ENCODE measurements around the gene TM9SF3.

Gene TM9SF3

DNA sequence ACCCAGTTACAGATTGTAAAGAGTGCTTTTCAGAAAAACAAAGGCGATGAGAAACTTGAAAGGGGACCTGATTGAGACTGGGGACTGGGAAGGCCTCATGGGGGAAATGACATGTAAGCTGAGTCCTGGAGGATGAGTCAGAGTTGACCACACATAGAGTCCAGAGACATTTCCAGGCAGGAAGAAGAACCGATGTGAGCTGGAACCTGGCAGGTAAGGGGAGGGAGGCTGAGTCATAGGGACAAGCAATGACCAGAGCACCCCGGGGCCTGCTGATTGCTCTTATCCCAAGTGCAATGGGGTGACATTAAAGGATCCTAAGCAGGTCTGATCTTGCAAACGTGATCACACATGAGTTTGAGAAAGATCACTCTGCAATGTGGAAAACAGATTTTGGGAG lies 84.8 kb downstream of the TM9SF3 start:
- H3K27me3 ChIP-seq (ENCODE audit: control insufficient read depth in 5 of 5, insufficient read depth in 4 of 5, low read length in 5 of 5), result peaks cover 0 to 5% (median 0%) of the 10 kb centered on the region in 5 donors
- no peak overlapping the region for H3K4me3 ChIP-seq (ENCODE audit: low read depth in 1 of 5, low read length in 5 of 5)
- H3K9ac ChIP-seq (ENCODE audit: low read length in 5 of 5), result no peak overlapping the region
- H3K9me3 ChIP-seq (ENCODE audit: control insufficient read depth in 5 of 5, low read length in 5 of 5), result no peaks in the 10 kb centered on the region
- H3K4me1 ChIP-seq (ENCODE audit: control insufficient read depth in 5 of 5, insufficient read depth in 5 of 5, low read length in 5 of 5), result no peaks in the 10 kb centered on the region
- no peak overlapping the region for H3K27ac ChIP-seq (ENCODE audit: low read depth, low read length)
- H3K36me3 ChIP-seq (ENCODE audit: control insufficient read depth in 5 of 5, insufficient read depth in 5 of 5, low read length in 5 of 5), result no peaks in the 10 kb centered on the region

DNA sequence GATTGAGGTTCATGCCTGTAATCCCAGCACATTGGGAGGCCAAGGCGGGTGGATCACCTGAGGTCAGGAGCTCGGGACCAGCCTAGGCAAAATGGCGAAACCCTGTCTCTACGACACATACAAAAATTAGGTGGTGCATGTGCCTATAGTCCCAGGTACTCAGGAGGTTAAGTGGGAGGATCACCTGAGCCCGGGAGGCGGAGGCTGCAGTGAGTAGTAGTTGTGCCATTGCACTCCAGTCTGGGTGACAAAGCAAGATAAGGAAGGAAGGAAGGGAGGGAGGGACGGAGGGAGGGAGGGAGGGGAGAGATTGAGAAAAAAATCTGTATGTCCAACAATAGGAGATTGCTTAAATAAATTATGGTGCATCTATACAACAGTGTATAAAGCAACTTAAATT lies 86.3 kb downstream of the TM9SF3 start:
- H3K9me3 ChIP-seq (ENCODE audit: control insufficient read depth in 5 of 5, low read length in 5 of 5), result no peaks in the 10 kb centered on the region
- H3K27ac ChIP-seq (ENCODE audit: low read depth, low read length), result no peak overlapping the region

DNA sequence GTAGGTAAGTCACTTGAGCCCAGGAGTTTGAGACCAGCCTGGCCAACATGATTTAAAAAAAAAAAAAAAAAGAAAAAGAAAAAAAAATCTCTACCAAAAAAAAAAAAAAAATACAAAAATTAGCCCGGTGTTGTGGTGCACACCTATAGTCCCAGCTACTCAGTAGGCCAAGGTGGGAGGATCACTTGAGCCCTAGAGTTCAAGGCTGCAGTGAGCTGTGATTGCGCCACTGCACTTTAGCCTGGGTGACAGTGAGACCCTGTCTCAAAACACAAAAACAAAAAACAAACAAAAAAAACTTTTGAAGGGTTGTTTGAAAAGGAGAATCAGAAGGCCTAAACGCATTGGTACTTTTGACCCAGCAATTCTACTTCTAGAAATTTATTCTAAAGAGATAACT lies 86.8 kb downstream of the TM9SF3 start:
- Histone ChIP-seq H3K27me3 (ENCODE audit: control insufficient read depth in 5 of 5, insufficient read depth in 4 of 5, low read length in 5 of 5) (peaks cover 0 to 5% (median 0%) of the 10 kb centered on the region in 5 donors), H3K9me3 (ENCODE audit: control insufficient read depth in 5 of 5, low read length in 5 of 5) (no peaks in the 10 kb centered on the region), H3K9ac (ENCODE audit: low read length in 5 of 5) (no peak overlapping the region), H3K36me3 (ENCODE audit: control insufficient read depth in 5 of 5, insufficient read depth in 5 of 5, low read length in 5 of 5) (no peaks in the 10 kb centered on the region), H3K4me3 (ENCODE audit: low read depth in 1 of 5, low read length in 5 of 5) (no peak overlapping the region), H3K4me1 (ENCODE audit: control insufficient read depth in 5 of 5, insufficient read depth in 5 of 5, low read length in 5 of 5) (no peaks in the 10 kb centered on the region), H3K27ac (ENCODE audit: low read depth, low read length) (no peak overlapping the region)

More for the DNA sequence above, 86.3 kb downstream of the TM9SF3 start:
- no peak overlapping the region for H3K9ac ChIP-seq (ENCODE audit: low read length in 5 of 5)
- peaks cover 0 to 5% (median 0%) of the 10 kb centered on the region in 5 donors for H3K27me3 ChIP-seq (ENCODE audit: control insufficient read depth in 5 of 5, insufficient read depth in 4 of 5, low read length in 5 of 5)
- H3K36me3 ChIP-seq (ENCODE audit: control insufficient read depth in 5 of 5, insufficient read depth in 5 of 5, low read length in 5 of 5), result no peaks in the 10 kb centered on the region
- no peak overlapping the region for H3K4me3 ChIP-seq (ENCODE audit: low read depth in 1 of 5, low read length in 5 of 5)
- H3K4me1 ChIP-seq (ENCODE audit: control insufficient read depth in 5 of 5, insufficient read depth in 5 of 5, low read length in 5 of 5), result no peaks in the 10 kb centered on the region

DNA sequence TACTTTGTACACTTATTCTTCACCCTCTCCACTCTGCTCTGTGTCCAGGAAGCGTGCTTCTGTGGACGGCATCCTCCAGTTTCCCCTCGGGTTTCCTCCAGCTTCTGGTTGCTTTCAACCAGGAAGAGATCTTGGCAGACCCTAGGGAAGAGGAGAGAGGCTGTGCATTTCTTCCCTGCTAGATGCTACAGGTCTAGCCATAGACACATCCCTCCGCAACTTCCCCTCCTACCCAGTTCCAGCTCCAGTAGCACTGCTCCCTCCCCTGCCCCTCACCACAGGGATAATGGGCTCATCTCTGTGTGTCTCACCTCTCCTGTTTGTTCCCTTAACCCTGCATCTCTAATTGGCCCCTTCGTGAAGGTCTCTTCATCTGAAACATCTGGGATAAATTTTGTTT lies 89.4 kb downstream of the TM9SF3 start:
- Histone ChIP-seq H3K27ac (ENCODE audit: low read depth, low read length) (no peak overlapping the region), H3K4me3 (ENCODE audit: low read depth in 1 of 5, low read length in 5 of 5) (no peak overlapping the region), H3K36me3 (ENCODE audit: control insufficient read depth in 5 of 5, insufficient read depth in 5 of 5, low read length in 5 of 5) (no peaks in the 10 kb centered on the region), H3K9me3 (ENCODE audit: control insufficient read depth in 5 of 5, low read length in 5 of 5) (no peaks in the 10 kb centered on the region), H3K4me1 (ENCODE audit: control insufficient read depth in 5 of 5, insufficient read depth in 5 of 5, low read length in 5 of 5) (no peaks in the 10 kb centered on the region), H3K27me3 (ENCODE audit: control insufficient read depth in 5 of 5, insufficient read depth in 4 of 5, low read length in 5 of 5) (no peaks in the 10 kb centered on the region), H3K9ac (ENCODE audit: low read length in 5 of 5) (no peak overlapping the region)

DNA sequence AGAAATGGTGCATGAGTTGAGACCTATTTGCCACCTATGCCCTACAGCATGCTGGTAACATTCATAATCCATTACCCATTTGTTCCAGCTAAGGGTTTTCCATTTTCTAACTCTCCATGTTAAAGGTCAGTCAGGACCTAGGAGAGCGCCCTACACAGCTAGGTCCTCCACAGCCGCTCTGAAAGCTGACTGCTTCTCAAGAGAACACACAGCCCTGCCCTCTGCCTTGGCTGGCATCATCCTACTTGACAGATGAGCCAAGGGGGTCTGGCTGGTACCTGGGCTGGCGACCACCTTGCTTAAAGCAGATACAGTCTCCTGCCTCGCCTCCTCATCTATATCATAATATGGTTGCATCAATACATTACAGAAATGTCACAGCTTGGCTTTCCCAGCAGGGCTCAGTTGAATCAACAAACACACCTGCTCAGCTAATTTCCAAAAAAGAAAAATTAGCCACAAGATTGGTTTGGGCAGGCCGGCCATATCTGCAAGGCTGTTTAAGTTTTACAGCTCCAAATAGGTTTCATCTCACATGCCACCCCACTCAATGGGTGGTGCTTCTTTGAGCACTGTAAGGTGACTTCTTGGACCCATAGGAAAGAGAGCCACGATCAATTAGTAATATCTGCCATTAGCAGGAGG lies 90.4 kb downstream of the TM9SF3 start:
- Histone ChIP-seq H3K27ac (ENCODE audit: low read depth, low read length) (no peak overlapping the region), H3K9ac (ENCODE audit: low read length in 5 of 5) (no peak overlapping the region), H3K4me1 (ENCODE audit: control insufficient read depth in 5 of 5, insufficient read depth in 5 of 5, low read length in 5 of 5) (no peaks in the 10 kb centered on the region), H3K36me3 (ENCODE audit: control insufficient read depth in 5 of 5, insufficient read depth in 5 of 5, low read length in 5 of 5) (no peaks in the 10 kb centered on the region), H3K4me3 (ENCODE audit: low read depth in 1 of 5, low read length in 5 of 5) (no peak overlapping the region), H3K9me3 (ENCODE audit: control insufficient read depth in 5 of 5, low read length in 5 of 5) (no peaks in the 10 kb centered on the region), H3K27me3 (ENCODE audit: control insufficient read depth in 5 of 5, insufficient read depth in 4 of 5, low read length in 5 of 5) (no peaks in the 10 kb centered on the region)

DNA sequence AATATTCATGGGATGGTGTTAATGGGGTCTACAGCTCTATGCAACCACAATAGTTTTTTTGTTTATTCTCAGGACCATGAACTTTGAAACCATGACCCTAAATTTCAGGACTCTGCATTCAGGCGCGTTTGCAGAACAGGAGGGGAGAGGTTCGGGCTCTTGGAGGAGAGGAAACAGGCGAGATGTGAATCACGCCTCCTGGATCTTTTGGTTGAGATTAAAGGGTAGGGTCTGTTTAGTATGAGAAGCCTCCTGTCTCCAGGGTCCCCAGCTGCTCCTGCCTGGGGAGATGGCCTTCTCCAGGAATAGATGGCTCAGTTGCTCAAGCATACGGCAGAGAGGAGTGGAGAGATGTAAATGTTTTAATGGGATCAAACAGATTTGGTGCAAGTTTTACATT lies 91.3 kb downstream of the TM9SF3 start:
- Histone ChIP-seq H3K9ac (ENCODE audit: low read length in 5 of 5) (no peak overlapping the region), H3K9me3 (ENCODE audit: control insufficient read depth in 5 of 5, low read length in 5 of 5) (no peaks in the 10 kb centered on the region), H3K27me3 (ENCODE audit: control insufficient read depth in 5 of 5, insufficient read depth in 4 of 5, low read length in 5 of 5) (peaks cover 0 to 2% (median 0%) of the 10 kb centered on the region in 5 donors), H3K4me1 (ENCODE audit: control insufficient read depth in 5 of 5, insufficient read depth in 5 of 5, low read length in 5 of 5) (no peaks in the 10 kb centered on the region), H3K4me3 (ENCODE audit: low read depth in 1 of 5, low read length in 5 of 5) (no peak overlapping the region), H3K27ac (ENCODE audit: low read depth, low read length) (no peak overlapping the region), H3K36me3 (ENCODE audit: control insufficient read depth in 5 of 5, insufficient read depth in 5 of 5, low read length in 5 of 5) (no peaks in the 10 kb centered on the region)

DNA sequence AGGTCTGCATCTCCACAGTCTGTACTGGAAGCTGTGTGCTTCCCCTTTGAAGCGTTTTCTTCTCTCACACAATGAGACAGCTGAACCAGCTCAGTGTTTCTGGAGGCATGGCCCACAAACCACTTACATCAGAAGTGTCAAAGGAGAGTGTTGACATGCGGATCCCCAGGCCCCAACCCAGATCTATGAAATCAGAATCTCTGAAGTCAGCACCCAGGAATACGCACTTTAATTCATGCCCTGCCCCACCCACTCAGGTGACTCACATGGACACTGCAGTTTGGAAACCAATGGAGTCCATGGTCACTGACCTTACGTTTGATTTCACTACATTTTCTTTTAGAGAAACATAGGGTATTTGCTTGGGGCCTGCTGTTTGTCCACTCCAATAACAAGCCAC lies 92.1 kb downstream of the TM9SF3 start:
- no peaks in the 10 kb centered on the region for H3K9me3 ChIP-seq (ENCODE audit: control insufficient read depth in 5 of 5, low read length in 5 of 5)
- no peak overlapping the region for H3K4me3 ChIP-seq (ENCODE audit: low read depth in 1 of 5, low read length in 5 of 5)
- no peaks in the 10 kb centered on the region for H3K4me1 ChIP-seq (ENCODE audit: control insufficient read depth in 5 of 5, insufficient read depth in 5 of 5, low read length in 5 of 5)
- no peak overlapping the region for H3K27ac ChIP-seq (ENCODE audit: low read depth, low read length)
- H3K36me3 ChIP-seq (ENCODE audit: control insufficient read depth in 5 of 5, insufficient read depth in 5 of 5, low read length in 5 of 5), result no peaks in the 10 kb centered on the region
- peaks cover 0 to 2% (median 0%) of the 10 kb centered on the region in 5 donors for H3K27me3 ChIP-seq (ENCODE audit: control insufficient read depth in 5 of 5, insufficient read depth in 4 of 5, low read length in 5 of 5)
- H3K9ac ChIP-seq (ENCODE audit: low read length in 5 of 5), result no peak overlapping the region

DNA sequence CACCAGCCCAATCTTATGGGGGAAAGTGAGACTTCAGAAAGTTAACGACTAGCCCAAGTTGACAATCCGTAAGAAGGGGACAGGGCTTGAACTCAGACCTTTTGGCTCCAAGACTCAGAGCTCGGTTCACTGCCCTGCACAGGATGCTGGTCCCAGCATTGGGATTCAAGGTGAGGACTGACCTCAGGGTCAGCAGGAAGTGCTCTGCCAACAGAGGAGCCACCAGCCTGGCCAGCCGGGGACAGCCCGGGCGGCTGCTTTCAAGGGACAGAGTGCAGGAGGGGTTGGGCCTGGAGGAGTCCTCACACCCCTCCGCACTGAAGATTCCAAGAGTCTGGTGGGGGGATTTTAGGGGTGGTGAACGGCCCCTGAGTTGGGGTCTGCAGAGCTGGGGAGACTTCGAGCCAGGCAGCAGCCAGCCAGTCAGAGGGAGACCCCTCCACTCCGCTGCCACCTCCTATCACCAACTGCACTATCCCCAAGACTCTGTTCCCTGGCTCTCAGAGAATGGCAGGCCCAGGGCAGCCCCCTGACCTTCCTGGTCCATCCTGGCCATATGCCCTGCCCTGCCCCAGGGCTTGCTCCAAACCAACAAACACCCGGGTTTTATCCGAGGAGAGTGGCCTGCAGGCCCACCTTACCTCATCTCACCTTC lies 92.8 kb downstream of the TM9SF3 start:
- Histone ChIP-seq H3K27me3 (ENCODE audit: control insufficient read depth in 5 of 5, insufficient read depth in 4 of 5, low read length in 5 of 5) (peaks cover 0 to 2% (median 0%) of the 10 kb centered on the region in 5 donors), H3K4me1 (ENCODE audit: control insufficient read depth in 5 of 5, insufficient read depth in 5 of 5, low read length in 5 of 5) (no peaks in the 10 kb centered on the region), H3K36me3 (ENCODE audit: control insufficient read depth in 5 of 5, insufficient read depth in 5 of 5, low read length in 5 of 5) (no peaks in the 10 kb centered on the region), H3K9me3 (ENCODE audit: control insufficient read depth in 5 of 5, low read length in 5 of 5) (no peaks in the 10 kb centered on the region), H3K4me3 (ENCODE audit: low read depth in 1 of 5, low read length in 5 of 5) (no peak overlapping the region), H3K9ac (ENCODE audit: low read length in 5 of 5) (no peak overlapping the region), H3K27ac (ENCODE audit: low read depth, low read length) (no peak overlapping the region)

DNA sequence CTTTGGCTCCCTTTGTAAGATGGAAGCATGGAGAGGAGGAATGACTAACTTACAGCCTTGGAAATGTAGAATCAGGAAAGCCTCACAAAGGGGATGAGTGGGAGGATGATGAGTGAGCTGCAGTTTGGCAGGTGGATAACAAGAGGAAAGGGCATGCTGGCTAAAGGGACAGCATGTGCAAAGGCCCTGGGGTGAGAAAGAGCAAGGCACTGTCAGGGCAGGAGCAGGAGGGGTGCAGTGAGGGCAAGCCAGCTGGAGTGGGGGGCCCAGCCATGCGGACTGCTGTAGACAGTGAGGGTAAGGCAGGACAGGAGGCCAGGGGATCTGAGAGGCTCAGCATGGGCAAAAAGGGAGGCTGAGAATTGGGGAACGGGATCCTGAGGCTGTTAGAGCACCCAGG lies 93.6 kb downstream of the TM9SF3 start:
- Histone ChIP-seq H3K27me3 (ENCODE audit: control insufficient read depth in 5 of 5, insufficient read depth in 4 of 5, low read length in 5 of 5) (peaks cover 0 to 7% (median 1%) of the 10 kb centered on the region in 5 donors), H3K9me3 (ENCODE audit: control insufficient read depth in 5 of 5, low read length in 5 of 5) (no peaks in the 10 kb centered on the region), H3K4me1 (ENCODE audit: control insufficient read depth in 5 of 5, insufficient read depth in 5 of 5, low read length in 5 of 5) (no peaks in the 10 kb centered on the region), H3K27ac (ENCODE audit: low read depth, low read length) (no peak overlapping the region), H3K4me3 (ENCODE audit: low read depth in 1 of 5, low read length in 5 of 5) (no peak overlapping the region), H3K36me3 (ENCODE audit: control insufficient read depth in 5 of 5, insufficient read depth in 5 of 5, low read length in 5 of 5) (no peaks in the 10 kb centered on the region), H3K9ac (ENCODE audit: low read length in 5 of 5) (no peak overlapping the region)

DNA sequence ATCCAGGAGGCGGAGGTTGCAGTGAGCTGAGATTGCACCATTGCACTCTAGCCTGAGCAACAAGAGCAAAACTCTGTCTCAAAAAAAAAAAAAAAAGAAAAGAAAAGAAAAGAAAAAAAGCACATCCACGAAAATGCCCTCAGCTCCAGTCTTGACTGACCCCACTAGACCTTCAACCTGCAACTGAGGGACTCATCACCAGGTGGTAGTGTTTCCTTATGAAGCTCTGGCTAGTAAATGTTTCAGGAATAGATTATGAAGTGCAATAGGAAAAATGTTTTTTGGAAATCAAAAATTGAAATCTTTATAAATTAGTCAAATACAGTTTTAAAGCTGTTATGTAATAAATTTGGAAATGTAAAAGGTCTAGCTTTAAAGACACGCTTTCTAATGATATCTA lies 95.5 kb downstream of the TM9SF3 start:
- H3K9me3 ChIP-seq (ENCODE audit: control insufficient read depth in 5 of 5, low read length in 5 of 5), result no peaks in the 10 kb centered on the region
- no peak overlapping the region for H3K27ac ChIP-seq (ENCODE audit: low read depth, low read length)
- no peak overlapping the region for H3K4me3 ChIP-seq (ENCODE audit: low read depth in 1 of 5, low read length in 5 of 5)
- H3K9ac ChIP-seq (ENCODE audit: low read length in 5 of 5), result no peak overlapping the region
- H3K36me3 ChIP-seq (ENCODE audit: control insufficient read depth in 5 of 5, insufficient read depth in 5 of 5, low read length in 5 of 5), result no peaks in the 10 kb centered on the region
- peaks cover 0 to 20% (median 7%) of the 10 kb centered on the region in 5 donors for H3K27me3 ChIP-seq (ENCODE audit: control insufficient read depth in 5 of 5, insufficient read depth in 4 of 5, low read length in 5 of 5)
- H3K4me1 ChIP-seq (ENCODE audit: control insufficient read depth in 5 of 5, insufficient read depth in 5 of 5, low read length in 5 of 5), result no peaks in the 10 kb centered on the region

Measured in subcutaneous abdominal adipose tissue (tissue), 5 donors.